Sigmoid colon (tissue), 7 donors: ENCODE data around the gene AURKAIP1. TPM values are rescaled to one million over a fixed set of nuclear protein-coding genes. Genes with fewer than 3 reads are reported as not detected.

Source experiments
- DNase-seq: peaks from one replicate; pipeline ENCODE4 v3.0.0-alpha.2; 2019
- H3K27ac ChIP-seq, 4 donors: fragments of 200-600 bp; sonication (generic); one replicate each; pipeline ENCODE4 v1.5.1; 2016 to 2019; ENCODE audit warnings: mild to moderate bottlenecking in 1 of 4
- H3K27me3 ChIP-seq, 3 donors: fragments of 200-600 bp; sonication (generic); one replicate each; pipeline ENCODE4 v1.5.1; 2019; ENCODE audit warnings: mild to moderate bottlenecking in 1 of 3
- H3K36me3 ChIP-seq, 4 donors: fragments of 200-600 bp; sonication (generic); one replicate each; pipeline ENCODE4 v1.5.1; 2016 to 2019
- H3K4me1 ChIP-seq, 4 donors: fragments of 200-600 bp; sonication (generic); one replicate each; pipeline ENCODE4 v1.5.1; 2017 to 2019
- H3K4me3 ChIP-seq, 4 donors: fragments of 200-600 bp; sonication (generic); one replicate each; pipeline ENCODE4 v1.5.1; 2017 to 2019; ENCODE audit warnings: mild to moderate bottlenecking in 2 of 4, moderate library complexity in 1 of 4
- H3K9me3 ChIP-seq, 4 donors: fragments of 200-600 bp in 3 of 4; sonication (generic) in 3 of 4; one replicate each; pipeline versions ENCODE4 v1.5.1 to v1.6.1; 2013 to 2019
- CTCF ChIP-seq, 4 experiments: fragments of 450-650 bp in 3 of 4; fragments of 200-600 bp in 1 of 4; IDR thresholded peaks; one replicate each; pipeline ENCODE4 v1.5.1; 2016 to 2019; ENCODE audit warnings: antibody characterized with exemption in 4 of 4, mild to moderate bottlenecking in 3 of 4, moderate library complexity in 2 of 4
- EP300 ChIP-seq, 4 donors: sonication (generic); formaldehyde crosslinking; IDR thresholded peaks; one replicate each; pipeline ENCODE4 v1.6.1; 2017; ENCODE audit warnings: antibody characterized with exemption in 4 of 4
- POLR2A ChIP-seq, 2 donors: fragments of 450-650 bp; IDR thresholded peaks; one replicate each; pipeline ENCODE4 v1.6.1; 2016; ENCODE audit warnings: antibody characterized with exemption in 2 of 2, mild to moderate bottlenecking in 2 of 2, moderate library complexity in 2 of 2
- POLR2AphosphoS5 ChIP-seq, 4 donors: sonication (generic); formaldehyde crosslinking; IDR thresholded peaks; one replicate each; pipeline ENCODE4 v1.6.1; 2017; ENCODE audit warnings: antibody characterized with exemption in 4 of 4
- WGBS, 2 donors: extraction: QIAGEN DNeasy Blood & Tissue Kit; methylation state at CpG; one replicate each; pipeline ENCODE4 v1.1.7; 2013; 5-methylcytosine and 5-hydroxymethylcytosine counted together
- intact Hi-C: fragments of 100-400 bp; cut with DNase I; formaldehyde crosslinking; loops from one replicate; pipeline ENCODE4 v1.15.1; 2023
- polyA plus RNA-seq, 3 donors: library from polyadenylated mRNA; stranded (reverse); fragments of 200-250 nt; gene quantifications; one replicate each; pipeline ENCODE4 v1.2.3, GENCODE V29; 2013
- total RNA-seq, 4 donors: library from RNA; depleted of rRNA; stranded (reverse); fragments of >200 nt; gene quantifications; one replicate each; pipeline ENCODE4 v1.1.0, GENCODE V29; 2016
- donor health status: healthy with polysubstance abuse.
- donor health status: Bipolar disorder and iron deficiency.
- donor health status: healthy.

The AURKAIP1 gene
- total and polyA plus RNA-seq, 7 donors, result 89.3 to 288 (median 143) TPM

- intact Hi-C loops, result loop anchor here (1.0 kb wide), 1 partner anchor 41 kb away; no protein-coding TSS in a partner anchor
- DNase-seq, result no peak
- Histone ChIP-seq H3K27me3 (no peaks in the 10 kb centered on the region), H3K27ac (peak overlapping the region; percentile 81 to 91 (median 88)), H3K4me1 (peaks cover 0 to 58% (median 30%) of the 10 kb centered on the region in 4 donors), H3K4me3 (peak overlapping the region; percentile 69 to 94 (median 82)), H3K36me3 (peaks cover 3 to 77% (median 37%) of the 10 kb centered on the region in 4 donors), H3K9me3 (no peaks in the 10 kb centered on the region)
- 4 to 6% methylated on average over 34 of the region's 34 CpGs for WGBS, 2 donors
- TF ChIP-seq CTCF (IDR thresholded peaks at IDR 0.05) (no peak), POLR2AphosphoS5 (IDR thresholded peaks at IDR 0.05) (peak in 1 of 4 donors; percentile 39)
Observed at GRCh38 chr1:1399872-1400575, 25.0 kb upstream of the AURKAIP1 start.

GRCh38 chr1:1399187-1399871 lies 24.3 kb upstream of the AURKAIP1 start, which contains the start of gene CCNL2:
Gene CCNL2 (minus strand): TSS chr1:1399335. CDS start chr1:1399306, 29 bp downstream.
- intact Hi-C loops, result loop anchor here (1.0 kb wide), 1 partner anchor 42 kb away; no protein-coding TSS in a partner anchor
- 0% methylated on average over 86 of the region's 86 CpGs for WGBS, 2 donors

GRCh38 chr1:1398677-1399186 lies 23.7 kb upstream of the AURKAIP1 start:
- Histone ChIP-seq H3K27me3 (no peaks in the 10 kb centered on the region), H3K4me3 (peak overlapping the region; percentile 72 to 94 (median 86)), H3K27ac (peak overlapping the region; percentile 81 to 91 (median 88)), H3K9me3 (no peaks in the 10 kb centered on the region), H3K4me1 (peaks cover 0 to 52% (median 27%) of the 10 kb centered on the region in 4 donors), H3K36me3 (peaks cover 4 to 77% (median 42%) of the 10 kb centered on the region in 4 donors)
- 0 to 1% methylated on average over 54 of the region's 54 CpGs for WGBS, 2 donors
- intact Hi-C loops, result loop anchor here (1.0 kb wide), 1 partner anchor 43 kb away; no protein-coding TSS in a partner anchor
- no peak for DNase-seq
- TF ChIP-seq POLR2AphosphoS5 (IDR thresholded peaks at IDR 0.05) (no peak), CTCF (IDR thresholded peaks at IDR 0.05) (no peak), EP300 (IDR thresholded peaks at IDR 0.05) (no peak), POLR2A (IDR thresholded peaks at IDR 0.05) (no peak)

More at GRCh38 chr1:1399187-1399871, 24.3 kb upstream of the AURKAIP1 start, which contains the start of gene CCNL2:
- Histone ChIP-seq H3K4me1 (peaks cover 0 to 52% (median 27%) of the 10 kb centered on the region in 4 donors), H3K36me3 (peaks cover 3 to 77% (median 37%) of the 10 kb centered on the region in 4 donors), H3K27me3 (no peaks in the 10 kb centered on the region), H3K4me3 (peak within 1 kb of the TSS; percentile 72 to 94 (median 86)), H3K27ac (peak within 1 kb of the TSS; percentile 81 to 91 (median 88)), H3K9me3 (no peaks in the 10 kb centered on the region)
- TF ChIP-seq POLR2A (IDR thresholded peaks at IDR 0.05), result peak; percentile 11 to 23
- TF ChIP-seq CTCF (IDR thresholded peaks at IDR 0.05), result peak; percentile 53 to 84 (median 70)
- peak; percentile 78 to 92 (median 84) for TF ChIP-seq POLR2AphosphoS5 (IDR thresholded peaks at IDR 0.05)
- no peak for TF ChIP-seq EP300 (IDR thresholded peaks at IDR 0.05)
- peak; percentile 99 for DNase-seq

GRCh38 chr1:1397839-1398523 lies 23.0 kb upstream of the AURKAIP1 start:
- Histone ChIP-seq H3K27me3 (no peaks in the 10 kb centered on the region), H3K4me1 (peaks cover 0 to 53% (median 27%) of the 10 kb centered on the region in 4 donors), H3K9me3 (no peaks in the 10 kb centered on the region), H3K27ac (peak overlapping the region in 3 of 4 donors; percentile 81 to 91 (median 90)), H3K36me3 (peaks cover 11 to 77% (median 49%) of the 10 kb centered on the region in 4 donors), H3K4me3 (peak overlapping the region; percentile 72 to 94 (median 86))
- intact Hi-C loops, result no loop called here
- TF ChIP-seq POLR2A (IDR thresholded peaks at IDR 0.05), result no peak
- no peak for TF ChIP-seq POLR2AphosphoS5 (IDR thresholded peaks at IDR 0.05)
- TF ChIP-seq EP300 (IDR thresholded peaks at IDR 0.05), result no peak
- no peak for TF ChIP-seq CTCF (IDR thresholded peaks at IDR 0.05)
- WGBS, 2 donors, result 46 to 62% methylated on average over 19 of the region's 19 CpGs
- no peak for DNase-seq
